Mucosa of rectum (tissue), 2 donors: ENCODE measurements around the gene ZNF107.

Experiments
- H3K27ac ChIP-seq, 2 donors: one replicate each; pipeline ENCODE4 v1.7.0; 2013; ENCODE audit warnings: inconsistent platforms in 2 of 2, low read depth in 2 of 2, low read length in 2 of 2
- H3K27me3 ChIP-seq, 2 donors: one replicate each; pipeline ENCODE4 v1.7.0; 2013; ENCODE audit warnings: low read length in 2 of 2; ENCODE audit not compliant: control insufficient read depth in 2 of 2, insufficient read depth in 2 of 2
- H3K36me3 ChIP-seq, 2 donors: one replicate each; pipeline ENCODE4 v1.7.0; 2013; ENCODE audit warnings: low read length in 2 of 2; ENCODE audit not compliant: control insufficient read depth in 2 of 2, insufficient read depth in 2 of 2
- H3K4me1 ChIP-seq, 2 donors: one replicate each; pipeline ENCODE4 v1.7.0; 2013; ENCODE audit warnings: low read length in 2 of 2, mild to moderate bottlenecking in 1 of 2; ENCODE audit not compliant: control insufficient read depth in 2 of 2, insufficient read depth in 2 of 2
- H3K4me3 ChIP-seq, 2 donors: one replicate each; pipeline ENCODE4 v1.7.0; 2013; ENCODE audit warnings: low read length in 2 of 2
- H3K9ac ChIP-seq, 2 donors: one replicate each; pipeline ENCODE4 v1.7.0; 2013; ENCODE audit warnings: low read length in 2 of 2, low read depth in 1 of 2, mild to moderate bottlenecking in 1 of 2
- H3K9me3 ChIP-seq, 2 donors: one replicate each; pipeline ENCODE4 v1.7.0; 2013; ENCODE audit warnings: low read length in 2 of 2; ENCODE audit not compliant: control insufficient read depth in 2 of 2
- donor health status: healthy.
- donor health status: Normal muscosa, but diverticular disease.

ZNF107 gene

GRCh38 chr7:64632029-64632428, 33.9 kb upstream of the ZNF107 start:
- Histone ChIP-seq H3K9ac (no peak overlapping the region), H3K4me3 (no peak overlapping the region), H3K27ac (no peak overlapping the region), H3K36me3 (no peaks in the 10 kb centered on the region), H3K9me3 (peaks cover 0 to 2% of the 10 kb centered on the region in 2 donors), H3K27me3 (no peaks in the 10 kb centered on the region), H3K4me1 (no peaks in the 10 kb centered on the region)

- no peaks in the 10 kb centered on the region for H3K36me3 ChIP-seq
- no peak overlapping the region for H3K9ac ChIP-seq
- no peaks in the 10 kb centered on the region for H3K27me3 ChIP-seq
- H3K4me1 ChIP-seq, result no peaks in the 10 kb centered on the region
- no peak overlapping the region for H3K4me3 ChIP-seq
- no peak overlapping the region for H3K27ac ChIP-seq
- H3K9me3 ChIP-seq, result peaks cover 0 to 2% of the 10 kb centered on the region in 2 donors
Measured at GRCh38 chr7:64633401-64633800, 32.5 kb upstream of the ZNF107 start.

GRCh38 chr7:64634406-64635062, 31.4 kb upstream of the ZNF107 start:
- H3K9me3 ChIP-seq, result peaks cover 0 to 2% of the 10 kb centered on the region in 2 donors
- no peak overlapping the region for H3K27ac ChIP-seq

GRCh38 chr7:64636386-64636785, 29.5 kb upstream of the ZNF107 start:
- H3K9ac ChIP-seq, result no peak overlapping the region
- peaks cover 0 to 2% of the 10 kb centered on the region in 2 donors for H3K9me3 ChIP-seq
- no peaks in the 10 kb centered on the region for H3K4me1 ChIP-seq
- H3K4me3 ChIP-seq, result no peak overlapping the region
- no peaks in the 10 kb centered on the region for H3K27me3 ChIP-seq
- no peaks in the 10 kb centered on the region for H3K36me3 ChIP-seq
- H3K27ac ChIP-seq, result no peak overlapping the region

More at GRCh38 chr7:64634406-64635062, 31.4 kb upstream of the ZNF107 start:
- H3K4me3 ChIP-seq, result no peak overlapping the region
- H3K27me3 ChIP-seq, result no peaks in the 10 kb centered on the region
- H3K4me1 ChIP-seq, result no peaks in the 10 kb centered on the region
- no peaks in the 10 kb centered on the region for H3K36me3 ChIP-seq
- no peak overlapping the region for H3K9ac ChIP-seq

GRCh38 chr7:64637521-64638445, 28.1 kb upstream of the ZNF107 start:
- H3K4me1 ChIP-seq, result no peaks in the 10 kb centered on the region
- H3K9me3 ChIP-seq, result peaks cover 0 to 2% of the 10 kb centered on the region in 2 donors
- H3K4me3 ChIP-seq, result no peak overlapping the region
- no peak overlapping the region for H3K9ac ChIP-seq
- H3K27me3 ChIP-seq, result no peaks in the 10 kb centered on the region
- H3K27ac ChIP-seq, result no peak overlapping the region
- no peaks in the 10 kb centered on the region for H3K36me3 ChIP-seq

GRCh38 chr7:64638822-64639221, 27.1 kb upstream of the ZNF107 start:
- Histone ChIP-seq H3K36me3 (no peaks in the 10 kb centered on the region), H3K27me3 (no peaks in the 10 kb centered on the region), H3K4me3 (no peak overlapping the region), H3K27ac (no peak overlapping the region), H3K9me3 (peaks cover 0 to 2% of the 10 kb centered on the region in 2 donors), H3K4me1 (no peaks in the 10 kb centered on the region), H3K9ac (no peak overlapping the region)

- Histone ChIP-seq H3K4me1 (no peaks in the 10 kb centered on the region), H3K4me3 (no peak overlapping the region), H3K9ac (no peak overlapping the region), H3K36me3 (no peaks in the 10 kb centered on the region), H3K27ac (no peak overlapping the region), H3K9me3 (peaks cover 0 to 2% of the 10 kb centered on the region in 2 donors), H3K27me3 (no peaks in the 10 kb centered on the region)
Measured at GRCh38 chr7:64639267-64640001, 26.5 kb upstream of the ZNF107 start.

- no peak overlapping the region for H3K27ac ChIP-seq
- H3K27me3 ChIP-seq, result no peaks in the 10 kb centered on the region
- no peaks in the 10 kb centered on the region for H3K36me3 ChIP-seq
- no peak overlapping the region for H3K9ac ChIP-seq
- peaks cover 0 to 2% of the 10 kb centered on the region in 2 donors for H3K9me3 ChIP-seq
- H3K4me1 ChIP-seq, result no peaks in the 10 kb centered on the region
- H3K4me3 ChIP-seq, result no peak overlapping the region
Measured at GRCh38 chr7:64640504-64640903, 25.4 kb upstream of the ZNF107 start.

- no peaks in the 10 kb centered on the region for H3K4me1 ChIP-seq
- H3K27ac ChIP-seq, result no peak overlapping the region
- H3K4me3 ChIP-seq, result no peak overlapping the region
- H3K27me3 ChIP-seq, result no peaks in the 10 kb centered on the region
- H3K9me3 ChIP-seq, result no peaks in the 10 kb centered on the region
- no peaks in the 10 kb centered on the region for H3K36me3 ChIP-seq
- no peak overlapping the region for H3K9ac ChIP-seq
Measured at GRCh38 chr7:64642046-64642445, 23.9 kb upstream of the ZNF107 start.

GRCh38 chr7:64642875-64643274, 23.1 kb upstream of the ZNF107 start:
- H3K27ac ChIP-seq, result no peak overlapping the region
- no peaks in the 10 kb centered on the region for H3K9me3 ChIP-seq
- H3K4me3 ChIP-seq, result no peak overlapping the region

More at GRCh38 chr7:64642875-64643274, 23.1 kb upstream of the ZNF107 start:
- no peaks in the 10 kb centered on the region for H3K27me3 ChIP-seq
- H3K36me3 ChIP-seq, result no peaks in the 10 kb centered on the region
- no peaks in the 10 kb centered on the region for H3K4me1 ChIP-seq
- H3K9ac ChIP-seq, result no peak overlapping the region
